Left lung (tissue), 14 donors: ENCODE data around the gene CDK11B. TPM values are rescaled to one million over a fixed set of nuclear protein-coding genes. Genes with fewer than 3 reads are reported as not detected.
"Not testable (repeated sequence)": the region's sequence is repeated elsewhere in the genome, so short reads cannot be mapped to it uniquely, and the experiment has no call there.

Experiments used
- ATAC-seq: fragments of 200-7000 bp; cut with Tn5 transposase; one replicate; pipeline ENCODE4 v1.9.1; 2020; ENCODE audit warnings: moderate library complexity
- DNase-seq, 4 donors: peaks; one replicate each; pipeline ENCODE4 v3.0.0-alpha.2; 2013 to 2020
- H3K27ac ChIP-seq, 2 donors: fragments of 200-600 bp; sonication (generic) in 1 of 2; one replicate each; pipeline versions ENCODE4 v1.5.0 to v1.8.0; 2020 to 2021
- H3K27me3 ChIP-seq, 2 donors: fragments of 200-600 bp; sonication (generic) in 1 of 2; one replicate each; pipeline versions ENCODE4 v1.5.0 to v1.8.0; 2020 to 2021
- H3K36me3 ChIP-seq, 2 donors: fragments of 200-600 bp; sonication (generic) in 1 of 2; one replicate each; pipeline versions ENCODE4 v1.5.0 to v1.8.0; 2020 to 2021
- H3K4me1 ChIP-seq, 2 donors: fragments of 200-600 bp; one replicate each; pipeline ENCODE4 v1.8.0; 2021
- H3K4me3 ChIP-seq, 2 donors: fragments of 200-600 bp; sonication (generic) in 1 of 2; one replicate each; pipeline versions ENCODE4 v1.5.0 to v1.8.0; 2020 to 2021; ENCODE audit warnings: mild to moderate bottlenecking in 1 of 2
- H3K9me3 ChIP-seq, 2 donors: fragments of 200-600 bp; sonication (generic) in 1 of 2; one replicate each; pipeline versions ENCODE4 v1.5.0 to v1.8.0; 2020 to 2021
- intact Hi-C, 2 donors: fragments of 100-400 bp; cut with DNase I; formaldehyde crosslinking; loops; one replicate each; pipeline versions ENCODE4 v1.11.2 to v1.14.2; 2022
- long read RNA-seq, 12 donors: library from polyadenylated mRNA in 2 of 12; unstranded in 2 of 12; transcript quantifications; one replicate each; pipeline ENCODE4 v2.0.0 and lab custom pipeline, GENCODE V29; 2019 to 2026
- polyA plus RNA-seq, 6 donors: library from polyadenylated mRNA; unstranded; fragments of 120-200 nt; gene quantifications; one replicate each; pipeline ENCODE4 v1.2.1, GENCODE V29; 2013; ENCODE audit not compliant: insufficient read length in 6 of 6
- total RNA-seq, 2 donors: library from RNA; stranded (reverse); fragmentation: NEBNext Ultra II Directional; extraction: Animal tissue kit (Norgen Biotek cat#: 25700); gene quantifications; one replicate each; pipeline ENCODE4 v1.2.1, GENCODE V29; 2021
- TF ChIP-seq, protein P1 (sequence below), 2 donors: fragments of 200-600 bp; sonication (generic) in 1 of 2; IDR thresholded peaks; one replicate each; pipeline versions ENCODE4 v1.5.0 to v1.8.0; 2021; ENCODE audit warnings: antibody characterized with exemption in 2 of 2
- donor health status: DM: no; HTN: yes; CAD: no.
- donor health status: DM: no; HTN: no; CAD: no.

Gene CDK11B
- 10 to 100 TPM; 16.3 to 23.2 TPM for total RNA-seq
- 10 to 100 TPM; 39.5 to 46.8 (median 40.8) TPM for polyA plus RNA-seq
- long read RNA-seq, donor 1, partial matches to known transcripts, result 33 of 34 reads
- long read RNA-seq, donor 1, other reads (novel, unspliced or antisense), result 0 of 34 reads
- long read RNA-seq, donor 2, partial matches to known transcripts, result 16 of 16 reads
- long read RNA-seq, donor 2, other reads (novel, unspliced or antisense), result 0 of 16 reads
- long read RNA-seq, donor 3, partial matches to known transcripts, result 9 of 11 reads
- long read RNA-seq, donor 3, other reads (novel, unspliced or antisense), result 0 of 11 reads
- long read RNA-seq, donor 4, partial matches to known transcripts, result 34 of 37 reads
- long read RNA-seq, donor 4, other reads (novel, unspliced or antisense), result 3 of 37 reads
- long read RNA-seq, donor 5, result 0 reads
- long read RNA-seq, donor 6, partial matches to known transcripts, result 13 of 14 reads
- long read RNA-seq, donor 6, other reads (novel, unspliced or antisense), result 0 of 14 reads
- long read RNA-seq, donor 7, result 0 reads
- long read RNA-seq, donor 8, partial matches to known transcripts, result 0 of 2 reads
- long read RNA-seq, donor 8, other reads (novel, unspliced or antisense), result 0 of 2 reads
- long read RNA-seq, donor 9, result 0 reads
- long read RNA-seq, donor 10, partial matches to known transcripts, result 35 of 37 reads
- long read RNA-seq, donor 10, other reads (novel, unspliced or antisense), result 2 of 37 reads
- long read RNA-seq, donor 11, partial matches to known transcripts, result 13 of 13 reads
- long read RNA-seq, donor 11, other reads (novel, unspliced or antisense), result 0 of 13 reads
- long read RNA-seq, donor 12, partial matches to known transcripts, result 5 of 5 reads
- long read RNA-seq, donor 12, other reads (novel, unspliced or antisense), result 0 of 5 reads

DNA sequence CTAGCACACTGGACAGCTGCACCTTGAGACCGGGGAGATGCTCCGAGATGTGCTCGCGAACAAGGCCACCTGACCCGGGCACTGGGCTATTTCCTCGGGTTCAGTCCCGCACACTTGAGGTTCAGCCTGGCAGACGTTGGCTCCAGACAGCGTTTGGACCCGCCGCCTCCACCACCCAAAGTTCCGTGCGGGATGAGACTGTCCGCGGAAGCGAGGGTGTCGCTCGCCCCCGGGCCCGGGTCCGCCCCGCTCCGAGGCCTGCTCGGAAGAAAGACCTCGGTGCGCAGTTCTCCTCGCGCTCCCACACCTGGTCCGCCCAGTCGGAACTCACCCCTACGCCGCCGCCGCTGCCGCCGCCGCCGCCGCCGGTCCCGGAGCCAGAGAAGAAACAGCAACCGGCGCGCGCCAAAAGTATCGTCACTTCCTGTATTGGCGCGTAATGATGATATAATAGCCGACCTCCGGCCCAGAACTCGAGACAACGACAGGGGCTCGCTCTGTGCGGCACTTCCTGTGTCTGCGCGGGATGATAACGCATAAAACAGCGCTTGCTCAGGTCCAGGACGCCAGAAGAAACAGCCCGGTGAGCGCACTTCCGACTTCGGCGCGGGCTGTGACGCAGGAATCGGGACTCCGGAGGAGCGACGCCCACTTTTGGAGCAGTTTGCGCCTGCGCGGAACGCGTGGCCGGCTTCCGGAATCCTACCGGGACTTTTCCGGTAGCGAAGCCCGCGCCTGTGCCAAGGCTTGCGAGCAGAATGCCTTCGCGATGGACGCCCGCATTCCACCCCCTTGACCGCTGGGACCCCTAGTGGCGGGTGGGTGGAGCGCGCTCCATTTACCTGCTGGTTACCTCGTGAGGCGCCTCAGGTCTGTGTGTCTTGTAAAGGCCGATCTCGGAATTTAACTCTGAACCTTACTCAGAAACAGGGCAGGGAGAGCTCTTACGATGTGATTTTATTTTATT, at the start of gene CDK11B:
CDK11B (minus strand) TSS at position 422 of the 967 bp plus-strand sequence. CDS start 1,519 bp downstream, outside the sequence.
- H3K27me3 ChIP-seq, H3K9me3 ChIP-seq, intact Hi-C loops: not testable (repeated sequence)
- peak within 1 kb of the TSS; percentile 94 to 98 for H3K27ac ChIP-seq
- peak; percentile 92 to 98 (median 94) for DNase-seq
- peaks cover 2 to 29% of the 10 kb centered on the region in 2 donors for H3K4me1 ChIP-seq
- H3K4me3 ChIP-seq, result peak within 1 kb of the TSS; percentile 44 to 53
- ATAC-seq, result peak; percentile 91
- TF ChIP-seq, protein P1, sequence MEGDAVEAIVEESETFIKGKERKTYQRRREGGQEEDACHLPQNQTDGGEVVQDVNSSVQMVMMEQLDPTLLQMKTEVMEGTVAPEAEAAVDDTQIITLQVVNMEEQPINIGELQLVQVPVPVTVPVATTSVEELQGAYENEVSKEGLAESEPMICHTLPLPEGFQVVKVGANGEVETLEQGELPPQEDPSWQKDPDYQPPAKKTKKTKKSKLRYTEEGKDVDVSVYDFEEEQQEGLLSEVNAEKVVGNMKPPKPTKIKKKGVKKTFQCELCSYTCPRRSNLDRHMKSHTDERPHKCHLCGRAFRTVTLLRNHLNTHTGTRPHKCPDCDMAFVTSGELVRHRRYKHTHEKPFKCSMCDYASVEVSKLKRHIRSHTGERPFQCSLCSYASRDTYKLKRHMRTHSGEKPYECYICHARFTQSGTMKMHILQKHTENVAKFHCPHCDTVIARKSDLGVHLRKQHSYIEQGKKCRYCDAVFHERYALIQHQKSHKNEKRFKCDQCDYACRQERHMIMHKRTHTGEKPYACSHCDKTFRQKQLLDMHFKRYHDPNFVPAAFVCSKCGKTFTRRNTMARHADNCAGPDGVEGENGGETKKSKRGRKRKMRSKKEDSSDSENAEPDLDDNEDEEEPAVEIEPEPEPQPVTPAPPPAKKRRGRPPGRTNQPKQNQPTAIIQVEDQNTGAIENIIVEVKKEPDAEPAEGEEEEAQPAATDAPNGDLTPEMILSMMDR (IDR thresholded peaks at IDR 0.05), result peak; percentile 18 to 32
- peaks cover 0 to 31% of the 10 kb centered on the region in 2 donors for H3K36me3 ChIP-seq

DNA sequence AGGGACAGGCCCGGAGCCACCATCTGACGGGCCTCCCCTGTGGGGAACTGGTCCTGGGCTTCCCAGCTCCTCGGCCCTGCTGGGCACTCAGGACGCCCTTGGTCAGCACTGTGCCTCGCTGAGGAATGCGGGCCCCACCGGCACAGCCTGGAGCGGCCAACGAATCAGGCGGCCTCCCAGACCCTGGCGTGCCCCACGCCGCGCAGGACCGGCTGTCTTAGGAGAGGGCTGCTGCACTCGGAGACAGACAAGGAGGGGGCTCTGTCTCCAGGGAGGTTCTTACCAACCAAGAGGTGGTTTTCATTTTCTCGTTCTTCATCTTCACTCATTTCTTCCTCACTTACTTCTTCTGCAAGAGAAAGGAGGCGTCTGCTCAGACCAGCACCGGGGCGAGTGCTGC, 49.1 kb upstream of the CDK11B start:
- H3K4me3 ChIP-seq, H3K9me3 ChIP-seq, DNase-seq, H3K4me1 ChIP-seq, H3K27ac ChIP-seq, ATAC-seq, intact Hi-C loops, H3K27me3 ChIP-seq: not testable (repeated sequence)
- peaks cover 0 to 34% of the 10 kb centered on the region in 2 donors for H3K36me3 ChIP-seq

DNA sequence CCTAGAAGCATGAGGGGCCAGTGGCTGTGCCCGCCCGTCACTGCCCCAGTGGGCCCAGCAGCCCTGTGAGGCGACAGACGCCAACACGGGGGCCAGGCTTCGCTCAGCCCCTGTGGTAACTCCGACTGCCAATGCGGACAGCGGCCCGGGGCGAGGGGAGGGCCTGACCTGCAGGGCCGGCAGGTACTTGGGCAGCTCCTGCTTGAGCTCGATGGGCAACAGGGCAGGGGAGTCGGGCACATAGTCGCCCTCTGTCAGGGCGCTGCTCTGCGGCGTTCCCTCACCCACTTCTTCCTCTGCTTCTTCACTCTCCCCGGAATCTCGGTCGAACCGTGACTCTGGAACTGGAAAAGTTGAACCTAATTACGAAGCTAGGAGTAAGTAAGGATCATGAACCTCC, 48.4 kb upstream of the CDK11B start:
- ATAC-seq, H3K27ac ChIP-seq, H3K4me3 ChIP-seq, DNase-seq, H3K27me3 ChIP-seq, H3K9me3 ChIP-seq, H3K4me1 ChIP-seq, intact Hi-C loops: not testable (repeated sequence)
- H3K36me3 ChIP-seq, result peaks cover 0 to 34% of the 10 kb centered on the region in 2 donors

DNA sequence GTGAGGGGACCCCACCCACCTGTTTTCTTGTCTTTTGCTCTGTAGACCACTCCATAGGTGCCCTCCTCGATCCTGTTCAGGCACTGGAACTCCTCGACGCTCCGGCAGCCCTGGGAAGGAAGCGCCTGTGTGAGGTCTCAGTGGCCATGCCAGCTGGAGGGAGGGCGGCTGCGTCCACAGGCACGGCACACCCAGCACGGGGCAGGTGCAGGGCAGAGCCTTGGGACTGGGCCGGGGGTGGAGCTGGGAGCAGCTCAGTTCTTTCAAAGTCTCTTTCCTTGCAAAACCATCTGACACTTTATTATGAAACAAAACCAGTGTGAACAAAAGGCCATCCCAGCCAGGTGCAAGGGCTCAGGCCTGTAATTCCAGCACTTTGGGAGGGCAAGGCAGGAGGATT, 46.8 kb upstream of the CDK11B start:
- H3K4me1 ChIP-seq, DNase-seq, H3K27ac ChIP-seq, intact Hi-C loops, H3K27me3 ChIP-seq, H3K4me3 ChIP-seq, ATAC-seq, H3K9me3 ChIP-seq: not testable (repeated sequence)
- H3K36me3 ChIP-seq, result peaks cover 0 to 31% of the 10 kb centered on the region in 2 donors

DNA sequence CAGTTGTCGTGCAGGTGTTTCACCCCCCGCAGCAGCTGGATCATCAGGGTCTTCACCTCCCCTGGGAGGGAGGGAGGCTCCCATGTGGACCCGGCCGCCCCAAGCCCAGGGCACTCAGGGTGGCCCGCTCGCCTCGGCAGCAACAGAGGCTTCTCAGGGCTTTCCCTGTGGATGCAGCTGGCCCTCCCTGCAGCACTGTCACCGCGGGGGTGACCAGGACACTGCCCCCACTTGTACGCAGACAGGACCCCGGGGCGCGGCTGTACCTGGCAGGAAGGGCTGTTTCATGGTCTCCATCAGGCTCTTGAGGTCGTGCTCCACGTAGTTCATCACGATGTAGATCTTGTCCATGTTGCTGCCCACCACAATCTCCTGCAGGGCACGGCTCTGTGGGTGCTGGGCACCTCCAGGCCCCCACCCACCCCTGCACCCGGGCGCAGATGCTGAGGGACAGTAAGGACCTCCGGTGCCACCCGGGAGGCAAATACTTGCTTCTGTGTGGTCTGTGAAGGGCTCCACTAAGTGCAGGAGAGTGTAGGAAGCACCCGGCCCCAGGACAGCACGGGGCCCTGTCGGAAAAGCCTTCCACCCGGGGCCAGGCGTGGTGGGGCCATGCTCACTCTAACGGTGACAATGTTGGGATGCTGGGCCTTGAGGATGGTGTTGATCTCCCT, 45.6 kb upstream of the CDK11B start:
- peak in 1 of 4 donors; percentile 55 for DNase-seq
- H3K4me3 ChIP-seq, H3K9me3 ChIP-seq, intact Hi-C loops, ATAC-seq, H3K27ac ChIP-seq, H3K27me3 ChIP-seq, H3K4me1 ChIP-seq: not testable (repeated sequence)
- peaks cover 0 to 31% of the 10 kb centered on the region in 2 donors for H3K36me3 ChIP-seq

DNA sequence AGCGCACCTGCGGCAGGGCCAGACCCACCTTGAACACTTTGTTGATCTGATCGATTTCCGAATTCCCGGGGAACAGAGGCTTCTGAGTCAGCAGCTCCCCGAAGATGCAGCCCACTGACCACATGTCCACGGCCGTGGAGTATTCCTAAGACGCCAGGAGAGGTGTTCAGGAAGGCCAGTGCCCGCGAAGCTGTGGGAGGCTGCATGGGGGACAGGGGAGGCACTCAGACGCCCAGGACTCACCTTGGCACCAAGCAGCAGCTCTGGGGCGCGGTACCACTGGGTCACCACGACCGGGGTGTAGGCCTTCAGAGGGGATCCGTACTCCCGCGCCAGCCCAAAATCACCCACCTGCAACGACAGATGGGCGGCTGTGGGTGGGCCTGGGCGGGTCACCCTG, 45.0 kb upstream of the CDK11B start:
- Histone ChIP-seq H3K9me3 (no peaks in the 10 kb centered on the region), H3K4me1 (no peaks in the 10 kb centered on the region), H3K27ac (no peak overlapping the region), H3K27me3 (no peaks in the 10 kb centered on the region), H3K36me3 (peaks cover 0 to 31% of the 10 kb centered on the region in 2 donors), H3K4me3 (no peak overlapping the region)
- TF ChIP-seq, protein P1 (IDR thresholded peaks at IDR 0.05), result no peak
- ATAC-seq (no peak), DNase-seq (peak in 1 of 4 donors; percentile 59)
- intact Hi-C loops, result no loop called here

DNA sequence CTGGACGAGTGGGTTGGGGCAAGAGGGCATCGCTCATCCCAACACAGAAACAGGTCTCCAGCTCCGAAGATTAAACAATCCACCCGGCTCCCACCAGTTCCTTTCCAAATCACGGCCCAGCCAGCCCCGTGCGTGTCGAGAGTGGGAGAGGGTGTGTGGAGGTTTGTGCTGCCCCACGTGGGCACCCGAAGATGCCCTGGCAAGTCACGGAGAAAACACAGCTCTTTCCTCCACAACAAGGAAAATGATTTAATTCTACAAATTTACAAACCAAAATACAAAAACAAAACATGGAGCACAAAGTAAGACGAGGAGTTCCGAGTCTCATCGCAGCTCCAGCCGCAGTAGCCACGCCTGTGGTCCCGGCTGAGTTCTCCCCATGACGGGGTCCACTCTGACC, 43.7 kb upstream of the CDK11B start:
- peak in 1 of 4 donors; percentile 6 for DNase-seq
- H3K9me3 ChIP-seq, H3K27me3 ChIP-seq, H3K4me3 ChIP-seq, H3K4me1 ChIP-seq, H3K27ac ChIP-seq, intact Hi-C loops, ATAC-seq: not testable (repeated sequence)
- H3K36me3 ChIP-seq, result peaks cover 0 to 27% of the 10 kb centered on the region in 2 donors

DNA sequence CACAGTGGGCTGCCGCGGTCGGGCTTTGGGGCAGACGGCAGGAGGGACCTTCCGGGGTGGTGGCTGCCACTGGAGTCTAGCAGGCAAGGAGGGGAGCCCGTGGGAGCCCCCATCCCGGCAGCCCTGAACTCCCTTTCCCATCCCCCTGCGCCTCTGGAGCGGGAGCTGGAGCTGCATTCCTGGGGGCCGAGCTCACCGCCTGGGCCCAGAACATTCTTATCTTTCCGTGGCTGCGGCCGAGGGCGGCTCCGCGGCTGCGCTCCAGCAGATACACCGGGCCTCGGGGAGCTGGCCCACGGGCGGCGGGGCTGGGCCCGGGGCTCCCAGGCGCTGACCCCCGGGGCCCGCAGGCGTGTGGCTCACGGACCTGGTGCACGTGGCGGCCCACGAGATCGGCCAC, 41.8 kb upstream of the CDK11B start:
- intact Hi-C loops, H3K27ac ChIP-seq, H3K9me3 ChIP-seq, H3K4me3 ChIP-seq, DNase-seq, H3K4me1 ChIP-seq, H3K27me3 ChIP-seq: not testable (repeated sequence)
- peak; percentile 70 for ATAC-seq
- H3K36me3 ChIP-seq, result peaks cover 0 to 15% of the 10 kb centered on the region in 2 donors

DNA sequence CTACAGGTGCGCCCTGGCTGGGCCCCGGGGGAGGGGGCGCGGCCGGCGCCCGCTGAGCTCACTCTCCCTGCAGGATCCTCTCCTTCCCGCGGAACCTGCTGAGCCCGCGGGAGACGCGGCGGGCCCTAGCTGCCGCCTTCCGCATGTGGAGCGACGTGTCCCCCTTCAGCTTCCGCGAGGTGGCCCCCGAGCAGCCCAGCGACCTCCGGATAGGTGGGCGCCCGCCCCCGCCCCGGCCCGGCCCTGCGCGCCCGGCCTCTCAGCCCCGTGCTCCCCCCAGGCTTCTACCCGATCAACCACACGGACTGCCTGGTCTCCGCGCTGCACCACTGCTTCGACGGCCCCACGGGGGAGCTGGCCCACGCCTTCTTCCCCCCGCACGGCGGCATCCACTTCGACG, 41.3 kb upstream of the CDK11B start:
- H3K27me3 ChIP-seq, H3K9me3 ChIP-seq, intact Hi-C loops, H3K4me3 ChIP-seq, H3K4me1 ChIP-seq, H3K27ac ChIP-seq, DNase-seq: not testable (repeated sequence)
- peaks cover 0 to 15% of the 10 kb centered on the region in 2 donors for H3K36me3 ChIP-seq
- peak; percentile 27 for ATAC-seq
